Transverse colon (tissue), 4 donors: ENCODE results near the gene OBP2B. TPM values are rescaled to one million over a fixed set of nuclear protein-coding genes. Genes with fewer than 3 reads are reported as not detected.
"Not testable (repeated sequence)": the region's sequence is repeated elsewhere in the genome, so short reads cannot be mapped to it uniquely, and the experiment has no call there.

Source experiments
- DNase-seq: peaks from one replicate; pipeline ENCODE4 v3.0.0-alpha.2; 2019
- H3K27ac ChIP-seq, 4 donors: fragments of 200-600 bp; sonication (generic); 2 replicates each; pipeline ENCODE4 v1.5.1; 2016 to 2018; ENCODE audit warnings: inconsistent platforms in 4 of 4
- H3K27me3 ChIP-seq: fragments of 200-600 bp; sonication (generic); 2 replicates; pipeline ENCODE4 v1.5.1; 2017; ENCODE audit warnings: inconsistent platforms
- H3K36me3 ChIP-seq, 4 donors: fragments of 200-600 bp; sonication (generic); 2 replicates each; pipeline ENCODE4 v1.5.1; 2017 to 2019; ENCODE audit warnings: inconsistent platforms in 4 of 4
- H3K4me1 ChIP-seq, 4 donors: fragments of 200-600 bp; sonication (generic); 2 replicates each; pipeline ENCODE4 v1.5.1; 2017 to 2020; ENCODE audit warnings: inconsistent platforms in 4 of 4
- H3K4me3 ChIP-seq, 4 donors: fragments of 200-600 bp; sonication (generic); 1 replicate in 1 of 4; 2 replicates in 3 of 4; pipeline versions ENCODE4 v1.5.1 to v1.6.1; 2017 to 2019; ENCODE audit warnings: inconsistent platforms in 4 of 4
- H3K9me3 ChIP-seq, 2 donors: fragments of 200-600 bp; sonication (generic); 2 replicates each; pipeline ENCODE4 v1.5.1; 2017 to 2019; ENCODE audit warnings: inconsistent platforms in 2 of 2
- CTCF ChIP-seq, 5 experiments: fragments of 200-600 bp in 3 of 5; fragments of 450-650 bp in 2 of 5; sonication (generic) in 3 of 5; IDR thresholded peaks; 1 replicate in 2 of 5; 2 replicates in 3 of 5; pipeline ENCODE4 v1.5.1; 2016 to 2017; ENCODE audit warnings: antibody characterized with exemption in 5 of 5, inconsistent platforms in 3 of 5, mild to moderate bottlenecking in 2 of 5, moderate library complexity in 1 of 5
- EP300 ChIP-seq: sonication (generic); formaldehyde crosslinking; IDR thresholded peaks from one replicate; pipeline ENCODE4 v1.6.1; 2017; ENCODE audit warnings: antibody characterized with exemption, low read depth
- POLR2A ChIP-seq: fragments of 450-650 bp; IDR thresholded peaks from one replicate; pipeline ENCODE4 v1.6.1; 2016; ENCODE audit warnings: antibody characterized with exemption, mild to moderate bottlenecking, moderate library complexity
- POLR2AphosphoS5 ChIP-seq, 3 donors: sonication (generic); formaldehyde crosslinking; IDR thresholded peaks; one replicate each; pipeline ENCODE4 v1.6.1; 2016; ENCODE audit warnings: antibody characterized with exemption in 3 of 3
- WGBS, 2 donors: methylation state at CpG; one replicate each; pipeline ENCODE4 v1.1.5; 2018; ENCODE audit warnings: low coverage in 1 of 2; 5-methylcytosine and 5-hydroxymethylcytosine counted together
- in situ Hi-C, 4 donors: fragments of 200-750 bp; cut with MboI; loops; one replicate each; pipeline versions ENCODE4 v1.15.0 to v1.15.1; 2017; ENCODE audit warnings: low sequenced_read_pairs in 3 of 4, low pct_ligation_motif_present in 1 of 4, low pct_unique_long_range_greater_than_20kb in 1 of 4
- intact Hi-C: fragments of 100-400 bp; cut with DNase I; formaldehyde crosslinking; loops from one replicate; pipeline ENCODE4 v1.15.1; 2023; ENCODE audit warnings: low total_unique reads
- total RNA-seq, 4 donors: library from RNA; depleted of rRNA; stranded (reverse); fragments of >200 nt; gene quantifications; one replicate each; pipeline ENCODE4 v1.1.0, GENCODE V29; 2016

OBP2B gene
- total RNA-seq, 4 donors from 2014 or later = not detected

GRCh38 chr9:133252301-133253020, 43.4 kb upstream of the OBP2B start:
- in situ Hi-C loops = no loop called here
- peak; percentile 91 for DNase-seq
- intact Hi-C loops = no loop called here
- no peaks in the 10 kb centered on the region for H3K36me3 ChIP-seq
- H3K4me1 ChIP-seq = peaks cover 6 to 46% (median 30%) of the 10 kb centered on the region in 4 donors
- H3K27me3 ChIP-seq = no peaks in the 10 kb centered on the region
- TF ChIP-seq CTCF (IDR thresholded peaks at IDR 0.05) = peak in 1 of 5 experiments; percentile 43
- TF ChIP-seq EP300 = peak; percentile 50
- peak; percentile 63 to 86 (median 64) for TF ChIP-seq POLR2AphosphoS5 (IDR thresholded peaks at IDR 0.05)
- peak; percentile 64 for TF ChIP-seq POLR2A
- WGBS, 2 donors = 33 to 61% methylated on average over 2 to 16 of the region's 16 CpGs
- no peaks in the 10 kb centered on the region for H3K9me3 ChIP-seq
- H3K4me3 ChIP-seq = peak overlapping the region in 2 of 4 donors; percentile 8 to 21
- H3K27ac ChIP-seq = peak overlapping the region; percentile 87 to 92 (median 88)

- intact Hi-C loops (no loop called here), in situ Hi-C loops (no loop called here)
- WGBS, 2 donors = 54% methylated on average over 10 of the region's 11 CpGs; no CpG with 5 or more reads in 1 of the 2 donors
- no peak for TF ChIP-seq POLR2AphosphoS5 (IDR thresholded peaks at IDR 0.05)
- TF ChIP-seq EP300 = no peak
- no peak for TF ChIP-seq POLR2A
- no peak for TF ChIP-seq CTCF (IDR thresholded peaks at IDR 0.05)
- no peaks in the 10 kb centered on the region for H3K9me3 ChIP-seq
- no peak for DNase-seq
- H3K4me1 ChIP-seq = peaks cover 6 to 46% (median 30%) of the 10 kb centered on the region in 4 donors
- no peaks in the 10 kb centered on the region for H3K27me3 ChIP-seq
- H3K4me3 ChIP-seq = peak overlapping the region in 2 of 4 donors; percentile 8 to 21
- peak overlapping the region; percentile 87 to 92 (median 88) for H3K27ac ChIP-seq
- H3K36me3 ChIP-seq = no peaks in the 10 kb centered on the region
Measured at GRCh38 chr9:133251773-133252172, 42.7 kb upstream of the OBP2B start.

- in situ Hi-C loops, H3K27me3 ChIP-seq, H3K9me3 ChIP-seq, intact Hi-C loops, H3K36me3 ChIP-seq, DNase-seq, H3K4me3 ChIP-seq: not testable (repeated sequence)
- Histone ChIP-seq H3K27ac (peak overlapping the region; percentile 87 to 92 (median 88)), H3K4me1 (peaks cover 6 to 46% (median 30%) of the 10 kb centered on the region in 4 donors)
- WGBS, 2 donors = 72 to 76% methylated on average over 4 to 6 of the region's 6 CpGs
Measured at GRCh38 chr9:133251221-133251620, 42.2 kb upstream of the OBP2B start.

- no peak overlapping the region for H3K4me3 ChIP-seq
- peak; percentile 47 for DNase-seq
- 48 to 60% methylated on average over 1 to 5 of the region's 5 CpGs for WGBS, 2 donors
- no peaks in the 10 kb centered on the region for H3K36me3 ChIP-seq
- intact Hi-C loops (no loop called here), in situ Hi-C loops (no loop called here)
- H3K27me3 ChIP-seq = no peaks in the 10 kb centered on the region
- H3K27ac ChIP-seq = peak overlapping the region; percentile 87 to 92 (median 88)
- peaks cover 6 to 46% (median 30%) of the 10 kb centered on the region in 4 donors for H3K4me1 ChIP-seq
- TF ChIP-seq POLR2A (peak; percentile 15), POLR2AphosphoS5 (IDR thresholded peaks at IDR 0.05) (peak in 2 of 3 donors; percentile 11 to 43), EP300 (no peak)
- H3K9me3 ChIP-seq = no peaks in the 10 kb centered on the region
Measured at GRCh38 chr9:133250741-133251170, 41.7 kb upstream of the OBP2B start.

GRCh38 chr9:133249337-133249736, 40.3 kb upstream of the OBP2B start:
- TF ChIP-seq EP300 (no peak), POLR2A (no peak), CTCF (IDR thresholded peaks at IDR 0.05) (no peak), POLR2AphosphoS5 (IDR thresholded peaks at IDR 0.05) (no peak)
- no peaks in the 10 kb centered on the region for H3K9me3 ChIP-seq
- H3K4me3 ChIP-seq = no peak overlapping the region
- intact Hi-C loops (no loop called here), in situ Hi-C loops (no loop called here)
- no peak overlapping the region for H3K27ac ChIP-seq
- 89 to 100% methylated on average over 1 of the region's 1 CpG for WGBS, 2 donors
- H3K4me1 ChIP-seq = peaks cover 6 to 46% (median 30%) of the 10 kb centered on the region in 4 donors
- no peaks in the 10 kb centered on the region for H3K36me3 ChIP-seq
- H3K27me3 ChIP-seq = no peaks in the 10 kb centered on the region
- DNase-seq = no peak
